ENCODE measurements around the gene TPRN. TPM values are rescaled to one million over a fixed set of nuclear protein-coding genes. Genes with fewer than 3 reads are reported as not detected.
A peak's percentile ranks its signal among the peaks of the same experiment; 100 is the strongest.

Gene TPRN
- total and polyA plus RNA-seq, 9 of the 15 experiments (the other 6 are each of a cell fraction or from before 2014, with no cell fraction given) = 0.31 to 31.9 (median 4.4) TPM

- TF ChIP-seq, protein P1, sequence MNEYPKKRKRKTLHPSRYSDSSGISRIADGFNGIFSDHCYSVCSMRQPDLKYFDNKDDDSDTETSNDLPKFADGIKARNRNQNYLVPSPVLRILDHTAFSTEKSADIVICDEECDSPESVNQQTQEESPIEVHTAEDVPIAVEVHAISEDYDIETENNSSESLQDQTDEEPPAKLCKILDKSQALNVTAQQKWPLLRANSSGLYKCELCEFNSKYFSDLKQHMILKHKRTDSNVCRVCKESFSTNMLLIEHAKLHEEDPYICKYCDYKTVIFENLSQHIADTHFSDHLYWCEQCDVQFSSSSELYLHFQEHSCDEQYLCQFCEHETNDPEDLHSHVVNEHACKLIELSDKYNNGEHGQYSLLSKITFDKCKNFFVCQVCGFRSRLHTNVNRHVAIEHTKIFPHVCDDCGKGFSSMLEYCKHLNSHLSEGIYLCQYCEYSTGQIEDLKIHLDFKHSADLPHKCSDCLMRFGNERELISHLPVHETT (CRISPR knock-in tag; conservative IDR thresholded peaks at IDR 0.05 in 1 of 2, IDR thresholded peaks at IDR 0.05 in 1 of 2) = peak in 1 of 2 experiments; percentile 85; a peak in 2 of 4 replicates
- TF ChIP-seq STAG1 (CRISPR knock-in tag; IDR thresholded peaks at IDR 0.05; ENCODE audit: borderline replicate concordance) (no peak; the same call in 1 of the 2 replicates), NFIX (CRISPR knock-in tag; IDR thresholded peaks at IDR 0.05; ENCODE audit: low read depth) (no peak), ZNF347 (CRISPR knock-in tag; IDR thresholded peaks at IDR 0.05; ENCODE audit: low read depth) (no peak), POLR2AphosphoS2 (IDR thresholded peaks at IDR 0.05; ENCODE audit: low read length) (no peak), RAD21 (CRISPR knock-in tag; conservative IDR thresholded peaks at IDR 0.05 in 1 of 2, IDR thresholded peaks at IDR 0.05 in 1 of 2) (peak; percentile 83), MAZ (CRISPR knock-in tag; conservative IDR thresholded peaks at IDR 0.05 in 1 of 2, IDR thresholded peaks at IDR 0.05 in 1 of 2) (peak; percentile 91 to 94), ZEB2 (IDR thresholded peaks at IDR 0.05) (peak; percentile 66; the same call in 1 of the 2 replicates), NEUROD1 (IDR thresholded peaks at IDR 0.05; ENCODE audit: borderline replicate concordance, low read depth, low read length, partially characterized antibody) (no peak), NCOA1 (IDR thresholded peaks at IDR 0.05; ENCODE audit: low read depth) (no peak), BRD9 (IDR thresholded peaks at IDR 0.05; ENCODE audit: low read depth, partially characterized antibody) (no peak), FOXK1 (CRISPR knock-in tag; IDR thresholded peaks at IDR 0.05; ENCODE audit: borderline replicate concordance) (0 out of 2 replicates have a peak, but pooled peaks have one; percentile 40), ZNF253 (CRISPR knock-in tag; conservative IDR thresholded peaks at IDR 0.05) (no peak), SLC30A9 (CRISPR knock-in tag; IDR thresholded peaks at IDR 0.05) (no peak), KAT7 (CRISPR knock-in tag; IDR thresholded peaks at IDR 0.05; ENCODE audit: borderline replicate concordance) (0 out of 2 replicates have a peak, but pooled peaks have one; percentile 56), POLR2B (IDR thresholded peaks at IDR 0.05; ENCODE audit: low read depth, partially characterized antibody) (peak; percentile 73), ZNF431 (CRISPR knock-in tag; IDR thresholded peaks at IDR 0.05) (no peak), PURB (CRISPR knock-in tag; IDR thresholded peaks at IDR 0.05; ENCODE audit: low read depth) (no peak), ZNF384 (IDR thresholded peaks at IDR 0.05; ENCODE audit: low read depth, low read length) (peak; percentile 51)
- TF ChIP-seq, protein P2, sequence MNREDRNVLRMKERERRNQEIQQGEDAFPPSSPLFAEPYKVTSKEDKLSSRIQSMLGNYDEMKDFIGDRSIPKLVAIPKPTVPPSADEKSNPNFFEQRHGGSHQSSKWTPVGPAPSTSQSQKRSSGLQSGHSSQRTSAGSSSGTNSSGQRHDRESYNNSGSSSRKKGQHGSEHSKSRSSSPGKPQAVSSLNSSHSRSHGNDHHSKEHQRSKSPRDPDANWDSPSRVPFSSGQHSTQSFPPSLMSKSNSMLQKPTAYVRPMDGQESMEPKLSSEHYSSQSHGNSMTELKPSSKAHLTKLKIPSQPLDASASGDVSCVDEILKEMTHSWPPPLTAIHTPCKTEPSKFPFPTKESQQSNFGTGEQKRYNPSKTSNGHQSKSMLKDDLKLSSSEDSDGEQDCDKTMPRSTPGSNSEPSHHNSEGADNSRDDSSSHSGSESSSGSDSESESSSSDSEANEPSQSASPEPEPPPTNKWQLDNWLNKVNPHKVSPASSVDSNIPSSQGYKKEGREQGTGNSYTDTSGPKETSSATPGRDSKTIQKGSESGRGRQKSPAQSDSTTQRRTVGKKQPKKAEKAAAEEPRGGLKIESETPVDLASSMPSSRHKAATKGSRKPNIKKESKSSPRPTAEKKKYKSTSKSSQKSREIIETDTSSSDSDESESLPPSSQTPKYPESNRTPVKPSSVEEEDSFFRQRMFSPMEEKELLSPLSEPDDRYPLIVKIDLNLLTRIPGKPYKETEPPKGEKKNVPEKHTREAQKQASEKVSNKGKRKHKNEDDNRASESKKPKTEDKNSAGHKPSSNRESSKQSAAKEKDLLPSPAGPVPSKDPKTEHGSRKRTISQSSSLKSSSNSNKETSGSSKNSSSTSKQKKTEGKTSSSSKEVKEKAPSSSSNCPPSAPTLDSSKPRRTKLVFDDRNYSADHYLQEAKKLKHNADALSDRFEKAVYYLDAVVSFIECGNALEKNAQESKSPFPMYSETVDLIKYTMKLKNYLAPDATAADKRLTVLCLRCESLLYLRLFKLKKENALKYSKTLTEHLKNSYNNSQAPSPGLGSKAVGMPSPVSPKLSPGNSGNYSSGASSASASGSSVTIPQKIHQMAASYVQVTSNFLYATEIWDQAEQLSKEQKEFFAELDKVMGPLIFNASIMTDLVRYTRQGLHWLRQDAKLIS (CRISPR knock-in tag; IDR thresholded peaks at IDR 0.05) = peak; percentile 80; the same call in 1 of the 2 replicates
- TF ChIP-seq, protein P3, sequence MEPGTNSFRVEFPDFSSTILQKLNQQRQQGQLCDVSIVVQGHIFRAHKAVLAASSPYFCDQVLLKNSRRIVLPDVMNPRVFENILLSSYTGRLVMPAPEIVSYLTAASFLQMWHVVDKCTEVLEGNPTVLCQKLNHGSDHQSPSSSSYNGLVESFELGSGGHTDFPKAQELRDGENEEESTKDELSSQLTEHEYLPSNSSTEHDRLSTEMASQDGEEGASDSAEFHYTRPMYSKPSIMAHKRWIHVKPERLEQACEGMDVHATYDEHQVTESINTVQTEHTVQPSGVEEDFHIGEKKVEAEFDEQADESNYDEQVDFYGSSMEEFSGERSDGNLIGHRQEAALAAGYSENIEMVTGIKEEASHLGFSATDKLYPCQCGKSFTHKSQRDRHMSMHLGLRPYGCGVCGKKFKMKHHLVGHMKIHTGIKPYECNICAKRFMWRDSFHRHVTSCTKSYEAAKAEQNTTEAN (CRISPR knock-in tag; IDR thresholded peaks at IDR 0.05) = no peak
These were observed 11.8 kb downstream of the TPRN start, which contains the start of the genes ANAPC2 and SSNA1 (continued) for GRCh38 chr9:137188490-137189296.
